ENCODE data around the gene SLC35A5. TPM values are rescaled to one million over a fixed set of nuclear protein-coding genes. Genes with fewer than 3 reads are reported as not detected.

Gene SLC35A5
- total and polyA plus RNA-seq, 2 of the 4 experiments (the other 2 are of a cell fraction) = 19.5 to 25.6 TPM

DNA sequence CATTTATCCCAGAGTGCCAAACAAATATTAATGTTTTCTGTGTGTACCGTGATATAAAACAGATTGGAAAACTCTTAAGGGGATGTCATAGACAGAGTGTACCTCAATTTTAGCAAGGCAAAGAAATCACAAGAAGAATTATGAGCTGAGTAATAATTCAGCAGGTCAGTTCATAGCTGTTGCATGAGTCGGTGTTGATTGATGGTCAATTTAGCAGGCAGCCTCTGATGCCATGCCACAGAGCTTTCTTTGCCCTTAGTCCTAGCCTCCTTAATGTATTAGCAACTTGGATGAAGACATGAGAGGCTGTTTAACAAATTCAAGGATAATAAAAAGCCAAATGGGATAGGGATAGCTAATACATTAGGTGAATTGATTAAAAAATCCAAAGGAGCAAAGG lies 6.8 kb downstream of the SLC35A5 start:
- Histone ChIP-seq H4K91ac (ENCODE audit: insufficient read depth, low read depth, low read length) (no peak overlapping the region), H2BK20ac (ENCODE audit: low read depth, low read length) (no peak overlapping the region), H3K4ac (ENCODE audit: low read depth, low read length) (no peak overlapping the region), H3K23ac (ENCODE audit: low read depth, low read length) (no peak overlapping the region), H3K4me1 (ENCODE audit: control insufficient read depth, insufficient read depth, low read length) (no peaks in the 10 kb centered on the region; the same call in 1 of the 2 replicates), H4K5ac (ENCODE audit: low read depth, low read length) (no peak overlapping the region), H2BK5ac (ENCODE audit: low read depth, low read length, poor library complexity, severe bottlenecking) (no peak overlapping the region), H3K14ac (replicated peaks; ENCODE audit: low read depth, low read length) (no peak overlapping the region), H3K18ac (ENCODE audit: low read depth, low read length) (no peak overlapping the region), H2AK5ac (ENCODE audit: low read depth, low read length) (no peak overlapping the region), H3K4me3 (ENCODE audit: insufficient read depth, low read depth, low read length) (no peak overlapping the region), H3K9me1 (ENCODE audit: insufficient read depth, low read length) (no peaks in the 10 kb centered on the region), H3K36me3 (ENCODE audit: control insufficient read depth, insufficient read depth, low read length) (peaks cover 8% of the 10 kb centered on the region), H2AFZ (replicated peaks; ENCODE audit: low read length, poor library complexity) (no peak overlapping the region), H3K27ac (ENCODE audit: insufficient read depth, low read length) (no peak overlapping the region), H3K56ac (ENCODE audit: extremely low read depth, insufficient read depth, low read length) (no peak overlapping the region), H3K27me3 (ENCODE audit: control insufficient read depth, insufficient read depth, low read length) (no peaks in the 10 kb centered on the region), H4K8ac (ENCODE audit: low read depth in 2 of 2, low read length in 2 of 2) (no peak overlapping the region), H2AK9ac (replicated peaks; ENCODE audit: low read depth, low read length, poor library complexity) (no peak overlapping the region), H2BK15ac (ENCODE audit: low read depth, low read length) (no peak overlapping the region), H3K9ac (ENCODE audit: low read depth, low read length) (no peak overlapping the region), H3K79me1 (ENCODE audit: low read depth in 1 of 2, low read length in 2 of 2) (peaks cover 0 to under 1% of the 10 kb centered on the region in 2 experiments; a peak in 2 of 4 replicates), H4K20me1 (ENCODE audit: insufficient read depth, low read length) (no peaks in the 10 kb centered on the region), H3K4me2 (ENCODE audit: low read depth, low read length) (no peak overlapping the region), H3K9me3 (ENCODE audit: control insufficient read depth, insufficient read depth, low read length) (no peaks in the 10 kb centered on the region), H2BK120ac (ENCODE audit: low read depth, low read length) (no peak overlapping the region)
- no peak for ATAC-seq (ENCODE audit: low read depth)
- WGBS, 2 experiments (ENCODE audit: extremely low coverage in 2 of 2, insufficient read length in 1 of 2) = no CpG with 5 or more reads among the region's 2 CpGs
- TF ChIP-seq, protein P1, sequence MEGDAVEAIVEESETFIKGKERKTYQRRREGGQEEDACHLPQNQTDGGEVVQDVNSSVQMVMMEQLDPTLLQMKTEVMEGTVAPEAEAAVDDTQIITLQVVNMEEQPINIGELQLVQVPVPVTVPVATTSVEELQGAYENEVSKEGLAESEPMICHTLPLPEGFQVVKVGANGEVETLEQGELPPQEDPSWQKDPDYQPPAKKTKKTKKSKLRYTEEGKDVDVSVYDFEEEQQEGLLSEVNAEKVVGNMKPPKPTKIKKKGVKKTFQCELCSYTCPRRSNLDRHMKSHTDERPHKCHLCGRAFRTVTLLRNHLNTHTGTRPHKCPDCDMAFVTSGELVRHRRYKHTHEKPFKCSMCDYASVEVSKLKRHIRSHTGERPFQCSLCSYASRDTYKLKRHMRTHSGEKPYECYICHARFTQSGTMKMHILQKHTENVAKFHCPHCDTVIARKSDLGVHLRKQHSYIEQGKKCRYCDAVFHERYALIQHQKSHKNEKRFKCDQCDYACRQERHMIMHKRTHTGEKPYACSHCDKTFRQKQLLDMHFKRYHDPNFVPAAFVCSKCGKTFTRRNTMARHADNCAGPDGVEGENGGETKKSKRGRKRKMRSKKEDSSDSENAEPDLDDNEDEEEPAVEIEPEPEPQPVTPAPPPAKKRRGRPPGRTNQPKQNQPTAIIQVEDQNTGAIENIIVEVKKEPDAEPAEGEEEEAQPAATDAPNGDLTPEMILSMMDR (conservative IDR thresholded peaks at IDR 0.05; ENCODE audit: low read depth, low read length) = no peak
- TF ChIP-seq MXI1 (IDR thresholded peaks at IDR 0.05; ENCODE audit: borderline replicate concordance, low read depth, low read length) (no peak), MAFK (IDR thresholded peaks at IDR 0.05; ENCODE audit: low read depth, low read length) (no peak), MAZ (IDR thresholded peaks at IDR 0.05; ENCODE audit: borderline replicate concordance, low read depth, low read length) (no peak), ELK1 (IDR thresholded peaks at IDR 0.05; ENCODE audit: borderline replicate concordance, low read depth, low read length) (no peak), SMC3 (IDR thresholded peaks at IDR 0.05; ENCODE audit: low read depth, low read length) (no peak), POLR2A (IDR thresholded peaks at IDR 0.05; ENCODE audit: low read depth, low read length) (no peak), RCOR1 (IDR thresholded peaks at IDR 0.05; ENCODE audit: insufficient replicate concordance, low read length) (no peak), NFE2L2 (IDR thresholded peaks at IDR 0.05; ENCODE audit: low read depth, low read length) (no peak), FOS (IDR thresholded peaks at IDR 0.05; ENCODE audit: low read depth, low read length) (no peak), RAD21 (IDR thresholded peaks at IDR 0.05; ENCODE audit: low read length) (no peak), BHLHE40 (IDR thresholded peaks at IDR 0.05; ENCODE audit: low read depth, low read length) (no peak), CEBPB (IDR thresholded peaks at IDR 0.05; ENCODE audit: low read depth, low read length) (no peak)
- ChIA-PET CTCF (no interaction called here), POLR2A (ENCODE audit: unreplicated experiment) (no interaction called here)
- intact Hi-C loops (cut with micrococcal nuclease) (no loop called here), dilution Hi-C loops (cut with HindIII; ENCODE audit: low sequenced_read_pairs, unreplicated experiment) (no loop called here), in situ Hi-C loops (cut with MboI; ENCODE audit: low sequenced_read_pairs) (no loop called here)
- no TSS peak for BruUV-seq (replicated peaks)
- DNase-seq = peak; percentile 21

Data from IMR-90 (cell line).